Stimulated activated CD8-positive, alpha-beta memory T cell treated with anti-CD3 and anti-CD28 coated beads, Interleukin-15, amount 100 ng/mL, for 1 hour (primary cell): ENCODE data around the gene ARHGAP6.

Experiments
- DNase-seq: peaks from one replicate; pipeline ENCODE4 v3.0.0-alpha.2; 2020; ENCODE audit warnings: low read depth

Gene ARHGAP6

GRCh38 chrX:11305641-11306040 lies 360.1 kb downstream of the ARHGAP6 start:
- no peak for DNase-seq

DNA sequence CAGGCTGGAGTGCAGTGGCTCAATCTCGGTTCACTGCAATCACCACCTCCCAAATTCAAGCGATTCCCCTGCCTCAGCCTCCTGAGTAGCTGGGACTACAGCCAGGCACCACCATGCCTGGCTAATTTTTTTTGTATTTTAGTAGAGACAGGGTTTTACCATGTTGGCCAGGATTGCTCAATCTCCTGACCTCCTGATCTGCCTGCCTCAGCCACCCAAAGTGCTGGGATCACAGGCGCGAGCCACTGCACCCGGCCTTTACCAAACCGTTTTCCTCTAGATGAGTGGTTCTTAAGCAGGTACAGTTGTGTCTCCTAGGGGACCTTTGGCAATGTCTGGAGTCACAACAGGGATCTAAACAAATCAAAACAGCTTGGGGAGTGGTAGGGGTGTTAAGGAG lies 360.9 kb downstream of the ARHGAP6 start:
- no peak for DNase-seq

- DNase-seq: no peak
Measured at GRCh38 chrX:11298600-11298999, 367.1 kb downstream of the ARHGAP6 start.

GRCh38 chrX:11296051-11296450 lies 369.7 kb downstream of the ARHGAP6 start:
- no peak for DNase-seq

- DNase-seq: no peak
Measured at GRCh38 chrX:11293113-11293512, 372.6 kb downstream of the ARHGAP6 start, which contains the start of gene AMELX. TSS of gene AMELX (plus strand) at chrX:11293413. CDS start at chrX:11294789, 1,376 bp downstream.

DNA sequence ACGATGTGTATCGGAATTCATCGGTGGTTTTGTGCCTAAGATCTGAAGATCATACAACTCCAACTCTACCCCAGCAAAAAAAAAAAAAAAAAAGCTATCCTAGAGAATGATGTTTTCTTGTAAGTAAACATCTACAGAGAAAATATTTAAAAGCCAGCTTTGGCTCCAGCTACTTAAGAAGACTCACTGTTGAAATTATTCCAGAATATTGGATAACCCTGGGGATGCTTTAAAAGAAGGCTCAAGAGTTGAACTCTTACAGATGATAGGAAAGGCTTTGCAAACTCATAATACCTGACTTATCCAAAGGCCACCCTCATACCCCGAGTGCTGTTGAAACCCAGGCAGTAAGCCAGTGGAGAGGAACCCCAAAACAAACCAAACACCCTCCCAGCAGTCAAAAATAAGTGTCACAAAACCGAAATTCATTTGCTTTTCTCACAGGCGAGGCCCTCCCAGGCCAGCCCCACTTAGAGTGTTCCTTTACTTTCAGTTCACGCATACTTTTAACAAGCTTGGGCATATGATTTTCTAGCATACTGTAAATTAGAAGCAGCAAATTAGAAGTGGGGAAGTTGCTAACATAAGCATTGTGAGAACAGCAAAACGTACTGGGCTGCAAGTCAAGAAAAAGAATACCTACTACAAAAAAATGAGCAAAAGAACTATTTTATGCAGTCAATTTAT lies 375.2 kb downstream of the ARHGAP6 start:
- no peak for DNase-seq

DNA sequence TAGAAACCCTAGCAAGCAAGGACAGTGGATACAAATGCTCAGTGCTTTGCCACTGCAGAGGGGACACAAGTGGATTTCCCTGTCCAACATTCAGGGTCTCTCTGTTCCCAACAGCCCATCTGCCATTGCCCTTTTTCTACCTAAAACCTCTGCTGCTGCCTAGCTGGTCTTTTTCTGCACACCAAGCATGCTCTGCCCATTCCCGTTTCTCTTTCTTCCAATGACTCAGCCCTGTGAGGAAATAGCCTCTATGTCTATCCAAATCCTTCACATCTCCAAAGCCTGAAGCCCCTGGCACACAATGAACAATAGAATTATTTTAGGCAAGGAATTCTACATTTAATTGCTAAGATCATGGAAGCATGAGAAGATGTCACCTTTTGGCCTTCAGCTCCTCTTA lies 378.2 kb downstream of the ARHGAP6 start:
- no peak for DNase-seq

GRCh38 chrX:11285651-11286050 lies 380.1 kb downstream of the ARHGAP6 start:
- no peak for DNase-seq

- DNase-seq: no peak
Measured at GRCh38 chrX:11282043-11282442, 383.7 kb downstream of the ARHGAP6 start.

DNA sequence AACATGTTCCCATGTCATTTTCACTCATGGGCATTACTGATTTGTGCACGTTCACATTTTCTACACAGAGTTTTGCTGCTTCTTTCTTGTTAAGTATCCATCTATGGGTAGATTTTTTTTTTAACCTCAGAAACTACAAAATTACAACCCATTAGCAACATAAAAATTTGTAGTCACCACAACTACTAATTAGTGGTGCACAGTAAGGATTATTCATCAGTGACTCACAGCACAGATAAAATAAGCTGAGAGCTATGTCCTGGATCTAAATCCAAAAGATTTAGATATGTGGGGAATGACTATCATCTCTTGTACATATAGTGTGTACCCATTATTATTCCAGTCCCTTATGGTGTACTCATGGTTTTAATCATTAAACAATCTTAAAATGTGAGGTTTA lies 392.2 kb downstream of the ARHGAP6 start:
- DNase-seq: no peak

DNA sequence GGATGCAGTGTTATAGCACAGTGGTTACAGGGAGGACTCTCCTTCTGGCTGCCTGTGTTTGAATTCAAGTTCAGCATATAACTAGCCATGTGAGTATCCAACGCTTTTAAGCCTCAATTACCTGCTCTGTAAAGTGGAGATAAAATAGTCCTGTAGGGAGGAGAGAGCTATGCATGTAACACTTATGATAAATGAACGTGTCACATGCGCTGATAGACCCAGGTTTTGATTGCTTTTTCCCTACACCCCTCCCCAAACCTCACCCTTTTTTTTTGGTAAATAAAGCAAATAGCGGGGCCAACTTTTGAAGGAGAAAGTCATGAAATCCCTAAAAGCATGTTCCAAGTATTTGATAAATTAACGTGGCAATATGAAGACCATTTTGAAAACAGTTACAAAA lies 392.9 kb downstream of the ARHGAP6 start:
- DNase-seq: no peak

DNA sequence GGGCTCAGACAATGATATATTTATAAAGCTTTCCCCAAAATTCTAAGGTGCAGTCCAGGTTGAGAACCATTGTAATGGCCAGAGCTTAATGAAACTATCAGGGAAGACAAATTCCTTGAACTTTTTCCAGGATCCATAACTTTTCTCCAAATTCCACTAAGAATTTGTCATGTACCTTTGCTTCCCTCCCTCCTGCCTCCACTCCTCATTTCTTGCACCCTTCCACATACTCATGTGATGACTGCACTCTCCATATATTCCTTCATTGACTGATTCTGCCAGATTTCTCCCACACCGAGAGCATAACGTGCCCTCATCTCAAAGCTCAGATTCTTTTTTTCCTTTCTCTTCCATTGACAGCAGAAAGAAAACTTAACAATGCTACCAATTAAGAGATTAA lies 393.4 kb downstream of the ARHGAP6 start:
- DNase-seq: no peak

DNA sequence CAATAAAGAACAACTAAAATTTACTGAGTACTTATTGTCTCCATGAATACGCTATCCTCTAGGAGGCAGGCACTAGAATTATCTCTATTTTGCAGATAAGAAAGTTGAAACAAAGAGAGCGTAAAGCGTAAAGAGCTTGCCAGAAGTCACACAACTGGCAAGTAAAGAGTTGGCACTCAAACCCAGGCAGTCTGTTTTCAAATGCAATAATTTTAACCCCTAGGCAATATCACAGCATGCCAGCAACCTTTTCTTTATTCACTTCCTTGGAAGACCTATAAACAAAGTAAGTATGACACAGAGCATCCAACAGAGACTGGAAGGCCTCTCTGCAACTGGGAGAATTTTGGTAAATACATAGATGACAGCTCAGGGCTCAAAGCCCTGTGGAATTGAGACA lies 395.7 kb downstream of the ARHGAP6 start:
- DNase-seq: no peak

DNA sequence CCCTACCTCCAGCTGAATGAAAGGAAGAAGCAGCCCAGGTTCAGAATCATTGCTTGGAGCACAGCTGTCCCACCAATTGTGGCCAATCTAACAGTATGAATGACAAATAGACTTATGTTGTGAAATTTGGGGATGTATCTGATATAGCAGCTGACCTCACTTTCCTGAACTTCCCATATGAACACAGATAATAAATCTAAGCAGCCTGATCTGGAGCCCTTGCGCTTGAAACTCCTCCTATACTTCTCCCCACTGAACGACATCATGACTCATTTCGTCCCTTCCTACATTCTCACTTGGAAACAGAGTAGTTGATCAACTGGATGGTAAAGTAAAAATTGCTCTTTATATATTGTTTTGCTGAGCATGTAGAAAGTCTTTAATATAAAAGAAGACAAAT lies 396.7 kb downstream of the ARHGAP6 start:
- DNase-seq: no peak

DNA sequence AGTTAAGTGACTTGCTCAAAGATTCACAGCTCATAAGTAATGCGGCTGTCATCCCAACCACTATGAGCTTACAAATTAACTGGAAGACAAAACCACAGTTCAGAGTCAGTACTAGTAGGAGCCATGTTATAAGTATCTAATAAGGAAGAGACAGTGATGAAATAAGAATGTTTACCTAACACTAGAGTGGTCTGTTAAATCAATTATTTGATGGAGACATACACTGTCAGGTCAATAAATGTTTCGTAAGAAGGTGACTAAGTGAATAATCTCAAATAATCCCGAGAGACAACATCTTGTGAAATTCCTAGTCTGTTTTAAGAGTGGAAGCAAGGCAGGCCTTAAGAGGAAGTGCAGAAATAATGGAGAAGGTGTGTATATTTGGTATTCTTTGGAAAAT lies 398.3 kb downstream of the ARHGAP6 start:
- no peak for DNase-seq

DNA sequence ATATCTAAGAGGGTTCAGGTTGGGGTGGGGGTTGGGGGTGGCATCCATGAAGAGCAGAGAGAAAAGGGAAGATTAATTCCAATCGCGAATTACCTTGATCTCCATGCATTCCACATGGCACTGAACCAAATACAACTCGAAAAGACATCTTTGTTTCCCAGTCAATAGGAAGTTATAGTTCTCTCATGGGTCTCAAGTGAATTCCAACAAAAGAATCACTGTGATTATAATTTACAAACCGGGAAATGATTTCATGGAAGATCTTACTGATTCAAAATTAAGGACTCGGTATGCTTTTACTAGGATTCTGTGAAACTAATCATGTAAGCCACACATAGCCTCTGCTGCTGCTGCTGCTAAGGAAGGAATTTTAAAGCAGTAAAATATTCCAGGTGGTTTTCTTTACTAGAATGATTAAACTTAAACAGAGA lies 399.1 kb downstream of the ARHGAP6 start:
- no peak for DNase-seq

DNA sequence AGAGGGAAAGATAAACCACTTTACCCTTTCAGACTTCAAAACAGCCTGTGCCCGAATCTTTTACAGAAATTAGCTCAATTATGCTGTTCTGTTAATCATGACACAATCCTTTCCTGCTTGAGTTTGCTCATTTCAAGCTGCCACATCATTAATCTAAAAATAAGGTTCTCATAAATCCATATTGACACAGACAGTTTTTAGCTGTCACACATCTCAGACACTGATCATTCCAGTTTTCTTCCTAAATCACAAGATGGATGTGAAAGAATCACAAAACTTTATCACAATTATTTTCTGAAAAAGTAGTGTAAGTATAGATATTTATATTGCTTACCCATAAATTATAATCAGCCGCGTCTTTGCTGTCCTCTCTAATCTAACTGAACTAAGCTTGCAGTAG lies 400.4 kb downstream of the ARHGAP6 start:
- DNase-seq: no peak

DNA sequence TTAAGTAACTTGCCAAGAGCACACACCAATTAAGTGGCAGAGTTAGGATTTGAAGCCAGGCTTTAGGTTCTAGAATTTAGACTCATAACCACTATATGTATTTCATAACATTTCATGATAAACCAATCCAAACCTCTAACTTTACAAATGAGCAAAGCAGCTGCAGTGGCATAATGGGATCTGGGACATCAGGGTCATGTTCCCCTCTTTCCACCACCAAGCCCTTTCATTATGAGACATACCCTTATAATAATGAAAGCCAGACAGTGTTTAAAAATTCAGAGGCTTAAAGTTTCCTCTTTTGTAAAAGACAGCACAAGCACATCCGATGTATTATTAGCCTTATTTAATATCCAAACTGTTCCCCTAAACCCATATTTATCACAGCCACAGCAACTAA lies 400.8 kb downstream of the ARHGAP6 start:
- no peak for DNase-seq

GRCh38 chrX:11261260-11261659 lies 404.5 kb downstream of the ARHGAP6 start:
- DNase-seq: no peak

DNA sequence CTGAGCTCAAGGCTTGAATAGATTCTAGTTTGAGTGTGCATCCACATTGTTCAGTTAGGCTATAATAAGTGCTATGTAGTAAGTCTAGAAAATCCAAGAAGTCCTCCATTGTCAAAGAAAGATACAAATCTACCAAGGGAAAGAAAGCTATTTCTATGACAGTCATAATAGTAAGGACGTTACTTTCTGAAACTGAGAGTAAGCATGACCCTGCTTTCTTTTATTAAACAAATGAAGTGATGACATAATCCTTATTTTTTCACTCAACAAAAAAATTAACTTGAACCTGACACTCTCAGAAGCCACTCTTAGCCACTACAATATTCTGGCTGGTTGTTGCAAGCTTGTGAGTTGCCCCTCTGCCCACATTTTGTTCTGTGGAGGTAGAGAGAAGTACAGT lies 406.3 kb downstream of the ARHGAP6 start:
- no peak for DNase-seq

DNA sequence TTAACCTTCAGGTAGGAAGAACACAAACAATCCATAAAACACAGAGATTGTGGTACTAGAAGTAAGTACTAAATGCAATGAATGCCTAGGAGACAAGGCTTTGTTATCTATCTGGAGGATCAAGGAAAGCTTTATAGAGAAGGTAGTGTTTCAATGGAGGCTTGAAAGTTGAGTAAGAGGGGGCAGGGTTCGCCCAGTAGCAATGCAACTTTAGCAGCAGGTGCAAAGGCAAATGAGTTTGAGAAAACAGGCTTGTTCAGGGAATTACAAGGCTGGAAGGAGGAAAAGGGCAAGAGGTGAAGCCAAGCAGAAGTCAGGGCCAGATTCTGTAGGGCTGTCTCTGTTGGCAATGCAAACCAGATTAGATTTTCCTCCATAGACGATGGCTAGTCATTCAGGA lies 408.0 kb downstream of the ARHGAP6 start:
- DNase-seq: no peak

DNA sequence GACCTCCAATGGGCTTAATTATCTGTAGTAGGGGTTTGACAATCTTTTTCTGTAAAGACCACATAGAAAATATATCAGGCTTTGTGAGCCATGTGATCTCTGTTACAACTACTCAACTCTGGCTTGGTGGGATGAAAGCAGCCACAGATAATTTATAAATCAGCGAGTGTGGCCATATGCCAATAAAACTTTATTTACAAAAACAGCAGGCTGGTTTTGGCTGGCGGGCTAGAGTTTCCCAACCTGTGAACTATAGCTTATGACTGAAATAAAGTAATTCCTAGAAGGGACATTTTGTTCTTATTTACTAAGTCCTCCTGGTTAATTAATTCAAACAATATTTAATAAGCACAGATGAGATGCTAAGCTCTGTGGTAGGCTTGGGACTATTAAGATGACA lies 408.4 kb downstream of the ARHGAP6 start:
- no peak for DNase-seq

DNA sequence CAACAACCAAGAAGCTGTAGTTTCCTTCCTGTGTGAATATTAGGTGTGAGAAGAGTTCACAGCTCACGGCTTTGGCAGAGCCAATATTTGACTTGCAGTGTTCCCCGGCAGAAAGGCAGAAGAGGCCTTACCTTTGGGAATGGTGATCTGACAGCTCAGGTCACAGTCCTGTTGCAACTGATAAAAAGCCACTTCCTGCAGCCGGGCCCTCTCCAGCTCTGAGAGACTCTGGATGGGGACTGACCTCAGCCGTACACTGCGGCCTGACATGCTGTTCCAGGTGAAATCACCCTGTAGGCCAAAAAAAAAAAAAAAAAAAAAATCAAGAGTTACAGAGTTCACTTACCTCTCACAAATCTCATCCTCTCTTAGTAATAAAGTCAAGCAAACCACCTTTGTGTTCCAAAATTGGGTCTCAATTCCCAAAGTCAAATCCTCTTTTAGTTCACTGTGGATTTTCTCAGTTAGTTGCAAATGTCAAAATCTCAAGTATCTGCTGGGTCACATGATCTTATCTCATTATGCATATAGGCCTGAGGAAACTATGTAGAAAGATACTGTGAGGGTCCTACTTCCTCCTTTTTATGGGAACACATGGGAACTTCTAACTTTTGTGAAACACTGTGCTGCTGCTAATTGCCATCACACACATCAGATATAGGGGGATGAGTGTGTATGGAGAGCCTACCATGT lies 411.2 kb downstream of the ARHGAP6 start:
- no peak for DNase-seq

- DNase-seq: no peak
Measured at GRCh38 chrX:11244636-11245035, 421.1 kb downstream of the ARHGAP6 start.
